Osteoblast (primary cell): ENCODE data around the gene C3orf20. TPM values are rescaled to one million over a fixed set of nuclear protein-coding genes. Genes with fewer than 3 reads are reported as not detected.
A peak's percentile ranks its signal among the peaks of the same experiment; 100 is the strongest.

Experiments
- DNase-seq: peaks from one replicate; pipeline ENCODE4 v3.0.0; 2011; ENCODE audit warnings: low spot score, mixed read lengths; ENCODE audit not compliant: insufficient read length; ENCODE audit errors: missing footprints
- H2AFZ ChIP-seq: 2 replicates; pipeline ENCODE4 v1.6.0; 2011; ENCODE audit warnings: mild to moderate bottlenecking, low read length
- H3K27ac ChIP-seq: 2 replicates; pipeline ENCODE4 v1.5.1; 2011; ENCODE audit warnings: mild to moderate bottlenecking, low read depth, low read length, moderate library complexity
- H3K27me3 ChIP-seq: 2 replicates; pipeline ENCODE4 v1.6.0; 2012; ENCODE audit warnings: mild to moderate bottlenecking, control low read depth, inconsistent platforms, low read length, moderate library complexity; ENCODE audit not compliant: insufficient read depth
- H3K36me3 ChIP-seq: 2 replicates; pipeline ENCODE4 v1.5.1; 2011; ENCODE audit warnings: mild to moderate bottlenecking, low read length, control low read depth, moderate library complexity; ENCODE audit not compliant: insufficient read depth
- H3K4me1 ChIP-seq: 2 replicates; pipeline ENCODE4 v1.5.1; 2011; ENCODE audit warnings: mild to moderate bottlenecking, low read length, control low read depth, moderate library complexity; ENCODE audit not compliant: insufficient read depth
- H3K4me2 ChIP-seq: 2 replicates; pipeline ENCODE4 v1.6.0; 2011; ENCODE audit warnings: mild to moderate bottlenecking, low read length; ENCODE audit not compliant: insufficient read depth
- H3K4me3 ChIP-seq: fragments of 200-600 bp; sonication (generic); 3 replicates; pipeline ENCODE4 v1.5.1; 2012; ENCODE audit warnings: mild to moderate bottlenecking, low read length, inconsistent platforms; ENCODE audit not compliant: insufficient read depth
- H3K79me2 ChIP-seq: 2 replicates; pipeline ENCODE4 v1.6.0; 2012; ENCODE audit warnings: mild to moderate bottlenecking, low read length, control low read depth, inconsistent platforms; ENCODE audit not compliant: insufficient read depth
- H3K9me3 ChIP-seq: 2 replicates; pipeline ENCODE4 v1.5.1; 2011; ENCODE audit warnings: low read depth, low read length, control low read depth
- H4K20me1 ChIP-seq: 2 replicates; pipeline ENCODE4 v1.6.0; 2012; ENCODE audit warnings: mild to moderate bottlenecking, low read length, control low read depth; ENCODE audit not compliant: insufficient read depth
- total RNA-seq: library from RNA; depleted of rRNA; stranded (reverse); fragments of >200 nt; gene quantifications from 2 replicates; pipeline ENCODE4 v1.2.3, GENCODE V29; 2012
- TF ChIP-seq, protein P1 (sequence below): IDR thresholded peaks from 2 replicates; pipeline ENCODE4 v1.5.1; 2011; ENCODE audit warnings: mild to moderate bottlenecking, low read depth, low read length, moderate library complexity; ENCODE audit errors: extremely low read depth

The C3orf20 gene
- total RNA-seq, 1 donor = under 0.01 TPM

DNA sequence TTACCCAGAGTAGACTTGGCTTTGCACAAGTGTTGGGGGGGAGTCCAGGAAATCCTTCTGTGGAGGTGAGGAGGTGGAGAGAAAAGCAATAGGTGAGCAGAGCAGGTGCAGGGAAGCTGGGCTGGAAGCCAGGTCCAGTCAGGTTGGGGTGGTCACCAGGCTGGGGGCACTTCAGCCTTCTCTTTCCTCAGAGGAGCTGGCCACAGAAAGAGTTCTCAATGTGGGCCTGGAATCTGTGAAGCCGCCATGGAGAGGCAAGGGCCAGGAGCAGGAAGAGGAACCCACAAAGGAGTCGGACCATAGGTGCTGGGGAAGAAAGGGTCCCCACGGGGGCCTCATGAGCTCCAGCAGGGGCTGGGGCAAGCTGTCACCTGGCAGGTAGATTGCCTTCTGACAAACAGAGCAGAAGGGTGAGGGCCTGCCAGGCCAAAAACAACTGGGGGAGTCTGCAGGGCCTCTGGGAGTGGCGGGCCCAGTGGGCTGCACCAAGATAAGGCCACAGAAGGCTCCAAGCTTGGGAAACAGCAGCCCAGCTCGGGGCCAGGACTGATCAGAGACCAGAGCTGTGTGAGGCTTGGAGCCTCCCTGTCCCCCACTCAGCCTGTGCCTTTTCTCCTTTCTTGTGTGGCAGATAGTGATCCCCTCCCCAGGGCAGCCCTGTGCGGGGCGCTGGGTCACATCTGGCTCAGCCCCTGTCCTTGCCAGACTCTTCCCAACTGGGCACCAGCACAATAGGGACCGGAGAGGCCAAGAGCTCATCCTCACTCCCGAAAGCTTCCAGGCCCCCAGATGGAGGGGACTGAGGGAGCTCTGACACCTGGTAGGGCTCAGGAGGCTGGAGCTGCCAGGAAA lies 90.9 kb downstream of the C3orf20 start:
- TF ChIP-seq, protein P1, sequence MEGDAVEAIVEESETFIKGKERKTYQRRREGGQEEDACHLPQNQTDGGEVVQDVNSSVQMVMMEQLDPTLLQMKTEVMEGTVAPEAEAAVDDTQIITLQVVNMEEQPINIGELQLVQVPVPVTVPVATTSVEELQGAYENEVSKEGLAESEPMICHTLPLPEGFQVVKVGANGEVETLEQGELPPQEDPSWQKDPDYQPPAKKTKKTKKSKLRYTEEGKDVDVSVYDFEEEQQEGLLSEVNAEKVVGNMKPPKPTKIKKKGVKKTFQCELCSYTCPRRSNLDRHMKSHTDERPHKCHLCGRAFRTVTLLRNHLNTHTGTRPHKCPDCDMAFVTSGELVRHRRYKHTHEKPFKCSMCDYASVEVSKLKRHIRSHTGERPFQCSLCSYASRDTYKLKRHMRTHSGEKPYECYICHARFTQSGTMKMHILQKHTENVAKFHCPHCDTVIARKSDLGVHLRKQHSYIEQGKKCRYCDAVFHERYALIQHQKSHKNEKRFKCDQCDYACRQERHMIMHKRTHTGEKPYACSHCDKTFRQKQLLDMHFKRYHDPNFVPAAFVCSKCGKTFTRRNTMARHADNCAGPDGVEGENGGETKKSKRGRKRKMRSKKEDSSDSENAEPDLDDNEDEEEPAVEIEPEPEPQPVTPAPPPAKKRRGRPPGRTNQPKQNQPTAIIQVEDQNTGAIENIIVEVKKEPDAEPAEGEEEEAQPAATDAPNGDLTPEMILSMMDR = no peak
- Histone ChIP-seq H4K20me1 (no peaks in the 10 kb centered on the region), H2AFZ (no peak overlapping the region), H3K27ac (no peak overlapping the region), H3K4me3 (no peak overlapping the region), H3K4me1 (no peaks in the 10 kb centered on the region), H3K27me3 (no peaks in the 10 kb centered on the region), H3K36me3 (no peaks in the 10 kb centered on the region), H3K9me3 (no peaks in the 10 kb centered on the region), H3K4me2 (no peak overlapping the region), H3K79me2 (no peaks in the 10 kb centered on the region)
- peak; percentile 57 for DNase-seq

DNA sequence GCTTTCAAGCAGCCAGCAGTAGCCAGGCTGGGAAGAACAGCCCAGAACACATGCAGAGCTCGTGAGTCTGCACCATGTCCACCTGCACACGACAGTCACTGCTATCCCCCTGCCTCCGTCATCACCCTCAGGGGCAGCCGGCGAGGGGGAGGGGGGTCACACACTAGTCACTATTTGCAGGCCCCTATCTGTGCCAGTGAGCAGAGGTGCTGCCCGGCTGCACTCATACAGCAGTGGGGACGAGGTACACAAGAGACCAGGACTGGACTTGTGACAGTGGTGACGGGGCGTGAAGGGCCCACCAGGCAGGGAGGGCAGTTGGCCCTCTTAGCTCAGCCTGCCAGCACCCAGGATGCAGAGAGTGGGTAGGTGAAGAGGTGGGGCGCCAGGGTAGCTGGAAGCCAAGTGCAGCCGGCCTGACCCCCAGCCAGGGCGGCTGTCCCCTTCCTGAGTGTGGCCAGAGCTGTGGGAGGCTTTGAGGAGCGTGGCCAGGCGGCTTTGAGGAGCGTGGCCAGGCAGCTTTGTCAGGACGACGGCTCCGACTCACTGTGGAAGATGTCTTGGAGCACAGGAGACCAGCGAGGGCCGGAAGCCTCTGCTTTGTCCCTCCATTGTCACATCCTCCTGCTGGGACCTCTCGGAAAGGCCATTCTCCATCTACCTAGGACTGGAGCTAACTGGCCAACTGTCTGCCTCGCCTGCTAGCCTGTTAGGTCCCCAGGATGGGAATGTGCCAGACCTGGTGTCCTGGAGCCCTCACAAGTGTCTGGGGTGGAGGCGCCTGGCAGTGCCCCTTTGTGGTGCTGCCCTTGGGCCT lies 91.7 kb downstream of the C3orf20 start:
- H3K4me3 ChIP-seq = no peak overlapping the region
- no peaks in the 10 kb centered on the region for H3K79me2 ChIP-seq
- peak; percentile 62 for DNase-seq
- H2AFZ ChIP-seq = no peak overlapping the region
- no peaks in the 10 kb centered on the region for H3K27me3 ChIP-seq
- no peak overlapping the region for H3K27ac ChIP-seq
- no peaks in the 10 kb centered on the region for H4K20me1 ChIP-seq
- no peak overlapping the region for H3K4me2 ChIP-seq
- H3K9me3 ChIP-seq = no peaks in the 10 kb centered on the region
- no peaks in the 10 kb centered on the region for H3K36me3 ChIP-seq
- H3K4me1 ChIP-seq = no peaks in the 10 kb centered on the region
- TF ChIP-seq, protein P1 = no peak

DNA sequence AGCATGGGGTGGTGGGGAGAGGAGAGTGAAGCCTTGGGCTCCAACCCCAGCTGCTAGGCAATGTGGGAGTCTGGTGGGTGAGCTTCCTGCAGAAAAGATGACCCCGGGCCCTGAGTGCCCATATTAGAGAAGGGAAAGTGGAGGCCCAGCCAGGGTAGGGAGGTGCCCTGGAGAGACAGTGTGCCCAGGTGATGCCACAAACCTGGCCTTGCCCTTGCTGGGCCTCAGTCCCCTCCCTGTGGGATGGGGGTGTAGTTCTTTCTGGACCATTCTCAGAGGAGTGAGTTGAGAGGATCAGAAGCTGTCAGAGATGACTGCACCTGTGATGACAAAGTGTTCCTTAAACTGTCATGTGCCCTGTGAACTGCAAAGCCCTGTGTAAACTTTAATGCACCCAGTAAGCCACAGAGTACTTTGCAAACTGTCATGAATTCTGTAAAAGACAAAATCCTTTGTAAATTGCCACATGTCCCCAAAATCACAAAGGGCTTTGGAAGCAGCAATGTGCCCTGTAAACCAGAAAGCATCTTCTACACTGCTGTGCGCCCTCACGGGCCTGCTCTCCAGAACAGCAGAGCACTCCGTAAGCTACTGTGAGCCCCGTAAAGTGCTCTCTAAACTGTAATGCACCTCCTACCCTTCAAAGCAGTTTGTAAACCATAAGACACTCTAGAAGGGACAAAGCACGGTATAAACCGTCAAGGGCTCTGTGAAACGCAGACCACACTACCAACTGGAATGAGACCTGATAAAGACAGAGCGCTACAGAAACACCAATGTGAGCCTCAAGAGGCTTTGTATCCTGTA lies 92.5 kb downstream of the C3orf20 start:
- TF ChIP-seq, protein P1 = no peak
- H3K79me2 ChIP-seq = no peaks in the 10 kb centered on the region
- no peak overlapping the region for H3K27ac ChIP-seq
- no peak overlapping the region for H3K4me3 ChIP-seq
- H3K4me1 ChIP-seq = no peaks in the 10 kb centered on the region
- no peaks in the 10 kb centered on the region for H3K36me3 ChIP-seq
- H3K4me2 ChIP-seq = no peak overlapping the region
- no peaks in the 10 kb centered on the region for H3K27me3 ChIP-seq
- DNase-seq = peak; percentile 31
- no peaks in the 10 kb centered on the region for H3K9me3 ChIP-seq
- H2AFZ ChIP-seq = no peak overlapping the region
- no peaks in the 10 kb centered on the region for H4K20me1 ChIP-seq
